ENCODE results near the gene PAF1.

The PAF1 gene

DNA sequence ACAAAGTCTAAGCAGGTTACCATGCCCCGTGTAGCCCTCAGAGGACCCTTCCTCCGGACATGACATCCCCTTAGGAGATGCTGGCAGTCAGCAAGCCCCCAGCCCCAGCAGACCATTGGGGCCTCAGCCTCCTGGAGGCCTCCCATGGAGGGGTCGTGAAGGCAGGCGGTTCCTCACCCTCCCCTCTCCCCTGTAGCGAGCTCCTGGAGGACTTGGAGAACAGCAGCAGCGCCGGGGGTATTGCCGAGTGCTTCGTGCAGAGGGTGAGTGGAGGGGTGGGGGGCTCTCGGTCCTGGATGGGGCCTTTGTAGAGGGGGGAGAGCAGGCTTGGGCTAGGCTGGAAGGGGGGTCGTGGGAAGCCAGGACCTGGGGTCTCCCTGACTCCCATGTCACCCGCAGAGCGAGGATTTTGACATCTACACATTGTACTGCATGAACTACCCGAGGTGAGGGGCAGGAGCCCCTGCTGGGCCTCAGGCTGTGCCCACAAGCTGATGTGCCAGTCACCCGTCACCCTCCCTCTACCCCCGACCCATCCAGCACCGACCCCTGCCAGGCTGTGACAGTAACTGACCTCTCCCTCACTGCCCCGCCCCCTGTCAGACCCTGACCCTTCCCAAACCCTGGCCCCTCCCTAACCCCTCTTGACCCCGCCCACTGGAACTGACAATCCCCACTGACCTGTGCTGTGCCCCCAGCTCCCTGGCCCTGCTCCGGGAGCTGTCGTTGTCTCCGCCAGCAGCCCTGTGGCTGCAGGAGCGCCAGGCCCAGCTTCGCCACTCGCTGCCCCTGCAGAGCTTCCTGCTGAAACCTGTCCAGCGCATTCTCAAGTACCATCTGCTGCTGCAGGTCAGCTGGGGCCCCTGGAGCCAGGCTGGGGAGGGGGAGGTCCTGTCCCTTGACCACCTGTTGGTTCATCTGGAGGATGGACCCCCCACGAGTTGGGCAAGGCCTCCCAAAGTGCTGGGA, 25.5 kb upstream of the PAF1 start:
- no peak for DNase-seq

DNA sequence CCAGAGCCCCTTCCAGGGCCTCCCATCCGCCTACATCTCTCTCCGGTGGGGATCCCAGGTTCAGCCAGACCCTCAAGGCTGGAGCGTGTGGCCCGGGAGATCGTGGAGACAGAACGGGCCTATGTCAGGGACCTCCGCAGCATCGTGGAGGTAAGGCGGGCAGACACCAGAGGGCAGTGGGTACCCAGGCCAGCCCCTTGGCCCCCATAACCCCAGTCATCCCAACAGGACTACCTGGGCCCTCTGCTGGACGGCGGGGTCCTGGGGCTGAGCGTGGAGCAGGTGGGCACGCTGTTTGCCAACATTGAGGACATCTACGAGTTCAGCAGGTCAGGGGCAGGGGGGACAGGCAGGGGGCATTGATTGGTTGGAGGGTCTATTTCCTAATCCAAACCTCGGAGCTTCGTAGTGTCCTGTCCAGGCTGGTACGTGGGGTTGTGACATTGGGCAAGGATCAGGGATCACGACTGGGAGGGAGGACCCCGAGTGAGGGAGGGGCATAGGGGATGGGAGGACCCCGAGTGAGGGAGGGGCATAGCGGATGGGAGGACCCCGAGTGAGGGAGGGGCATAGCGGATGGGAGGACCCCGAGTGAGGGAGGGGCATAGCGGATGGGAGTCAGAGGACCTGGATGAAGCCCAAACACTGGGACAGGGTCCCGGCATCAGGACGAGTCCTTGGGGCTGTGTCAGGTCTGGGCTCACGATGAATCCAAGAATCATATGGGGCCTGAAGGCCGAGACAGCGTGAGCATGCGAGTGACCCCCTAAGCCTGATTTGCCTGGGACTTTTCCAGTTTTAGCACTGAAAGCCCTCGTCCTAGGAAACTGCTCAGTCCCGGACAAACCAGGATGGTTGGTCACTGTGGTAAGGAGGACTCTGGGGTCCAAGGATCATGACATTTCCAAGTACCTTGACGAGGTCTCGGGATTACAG, 24.5 kb upstream of the PAF1 start:
- no peak for DNase-seq

DNA sequence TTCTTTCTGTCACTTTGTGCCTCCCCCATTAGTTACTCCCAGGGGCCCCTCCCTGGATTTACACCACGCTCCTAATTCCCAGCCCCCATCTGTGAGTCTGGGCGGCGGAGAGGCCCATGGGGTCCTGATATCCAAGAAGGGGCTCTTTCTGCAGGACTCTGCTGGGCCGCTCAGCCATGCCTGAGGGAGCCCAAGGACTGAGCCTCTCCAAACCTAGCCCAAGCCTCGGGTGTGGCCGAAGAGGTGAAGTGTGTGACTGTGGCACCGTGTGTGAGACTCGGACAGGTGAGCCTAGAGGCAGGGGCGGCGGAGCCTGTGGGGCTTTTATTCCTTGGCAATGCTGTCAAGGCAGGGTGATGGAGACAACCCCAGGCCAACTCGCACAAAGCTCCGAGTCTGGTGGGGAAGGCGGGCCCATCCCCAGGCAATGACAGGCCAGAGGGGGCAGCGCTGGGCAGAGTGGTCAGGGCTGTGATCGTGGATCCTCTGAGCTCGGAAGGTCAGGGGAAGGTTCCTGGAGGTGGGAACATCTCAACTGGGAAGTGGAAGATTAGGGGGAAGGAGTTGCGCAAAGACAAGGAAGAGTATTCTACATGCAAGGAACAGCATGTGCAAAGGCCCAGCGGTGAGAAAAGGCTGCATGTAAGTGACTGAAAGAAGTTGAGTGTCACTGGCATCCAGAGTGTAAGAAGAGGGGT, 23.2 kb upstream of the PAF1 start:
- no peak for DNase-seq

DNA sequence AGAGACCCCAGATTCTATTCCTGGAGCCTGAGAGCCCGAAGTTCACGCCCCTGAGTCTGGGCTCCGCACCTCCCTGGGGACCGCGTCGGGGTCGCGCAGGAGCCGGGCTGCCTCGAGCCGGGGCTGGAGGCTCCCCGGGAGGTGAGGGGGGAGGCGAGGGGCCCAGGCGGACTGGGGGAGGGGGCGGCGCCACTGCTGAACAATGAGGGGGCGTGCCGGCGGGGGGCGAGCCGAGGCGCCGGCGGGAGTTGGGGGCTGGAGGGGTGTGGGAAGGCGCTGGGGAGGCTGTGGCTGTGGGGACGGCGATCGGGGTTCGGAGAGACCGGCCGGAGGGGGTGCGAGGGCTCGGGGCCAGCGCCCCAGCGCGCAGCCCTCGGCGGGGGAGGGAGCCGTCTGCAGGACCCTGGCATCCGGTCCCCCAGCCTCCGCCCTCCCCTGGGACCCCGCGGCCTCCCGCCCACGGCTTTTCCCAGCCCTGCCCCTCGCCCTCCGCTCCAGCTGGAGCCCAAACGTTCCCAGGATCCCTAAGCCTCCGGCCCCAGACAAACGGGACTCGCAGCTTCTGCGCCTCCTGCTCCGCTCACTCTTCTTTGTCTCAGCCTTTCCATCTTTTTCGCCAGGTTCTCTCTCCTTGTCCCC, 22.5 kb upstream of the PAF1 start:
- no peak for DNase-seq

DNA sequence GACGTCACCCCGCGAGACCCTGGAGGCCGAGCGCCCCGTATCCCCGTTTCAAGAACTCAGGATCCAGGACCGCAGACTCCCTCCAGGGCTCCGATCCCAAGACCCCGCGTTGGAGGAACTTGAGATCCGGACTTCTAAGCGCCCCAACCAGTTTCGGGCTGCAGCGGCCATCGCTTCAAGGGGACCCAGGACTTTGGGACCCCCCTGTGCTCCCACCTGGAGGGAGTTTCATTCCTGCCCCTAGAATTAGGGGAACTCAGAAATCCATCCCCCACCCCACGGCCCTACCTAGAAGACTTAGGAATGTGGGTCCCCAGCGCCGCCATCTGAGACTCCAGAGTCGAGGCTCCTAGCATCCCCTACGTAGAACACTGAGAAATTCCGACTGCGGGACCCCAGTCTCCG, 22.0 kb upstream of the PAF1 start:
- DNase-seq = no peak

DNA sequence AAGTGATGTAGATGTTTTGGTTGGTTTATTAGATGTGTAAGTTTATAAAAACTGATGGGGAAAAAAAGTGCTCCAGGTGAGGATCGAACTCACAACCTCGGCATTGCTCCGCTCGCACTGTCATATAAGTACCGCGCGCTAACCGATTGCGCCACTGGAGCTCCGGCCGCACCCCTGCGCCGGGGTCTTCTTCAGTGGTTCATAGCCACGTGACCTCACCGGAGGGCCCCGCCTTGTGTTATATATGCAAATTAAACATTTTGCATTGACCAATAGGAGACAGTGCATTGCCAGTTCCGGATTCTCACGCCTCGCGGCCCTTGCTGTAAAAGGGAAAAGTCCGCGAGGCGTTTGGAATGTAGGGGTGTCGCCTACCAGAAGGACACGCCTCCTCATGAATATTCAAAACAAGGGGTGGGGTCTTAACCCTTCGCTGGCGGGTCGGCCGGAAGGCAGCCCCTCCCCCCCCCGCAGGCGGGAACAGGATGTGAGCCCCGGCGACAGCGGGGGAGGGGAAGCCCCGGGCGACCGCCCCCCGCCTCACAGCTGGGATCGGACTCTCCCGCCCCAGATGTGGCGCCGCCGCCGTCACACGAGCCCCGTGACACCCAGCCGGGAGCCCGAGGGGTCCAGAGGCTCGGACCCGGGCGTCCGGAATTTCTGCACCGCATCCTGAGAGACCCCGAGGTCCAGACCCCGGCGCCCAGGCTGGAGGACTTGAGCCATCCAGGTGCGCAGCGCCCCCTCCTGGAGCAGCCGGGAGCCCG, 21.4 kb upstream of the PAF1 start, which contains the start of gene PLEKHG2:
Gene PLEKHG2, plus strand, starts transcription at position 570 of the 767 bp plus-strand sequence. CDS start 1,418 bp downstream, outside the sequence.
- peak; percentile 97 to 98 for DNase-seq

DNA sequence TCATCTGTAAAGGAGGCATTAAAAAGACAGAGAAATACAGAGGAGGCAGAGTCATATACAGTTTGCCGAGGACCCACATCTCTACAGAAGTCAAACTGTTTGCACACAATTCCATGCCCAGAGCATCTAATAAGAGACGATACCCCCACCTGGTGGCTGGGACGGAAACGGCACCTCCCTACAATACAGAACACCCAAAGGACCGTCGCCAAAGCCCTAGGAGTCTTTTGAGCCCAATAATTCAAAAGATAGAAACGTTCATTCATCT, 20.9 kb upstream of the PAF1 start:
- DNase-seq = peak; percentile 93

DNA sequence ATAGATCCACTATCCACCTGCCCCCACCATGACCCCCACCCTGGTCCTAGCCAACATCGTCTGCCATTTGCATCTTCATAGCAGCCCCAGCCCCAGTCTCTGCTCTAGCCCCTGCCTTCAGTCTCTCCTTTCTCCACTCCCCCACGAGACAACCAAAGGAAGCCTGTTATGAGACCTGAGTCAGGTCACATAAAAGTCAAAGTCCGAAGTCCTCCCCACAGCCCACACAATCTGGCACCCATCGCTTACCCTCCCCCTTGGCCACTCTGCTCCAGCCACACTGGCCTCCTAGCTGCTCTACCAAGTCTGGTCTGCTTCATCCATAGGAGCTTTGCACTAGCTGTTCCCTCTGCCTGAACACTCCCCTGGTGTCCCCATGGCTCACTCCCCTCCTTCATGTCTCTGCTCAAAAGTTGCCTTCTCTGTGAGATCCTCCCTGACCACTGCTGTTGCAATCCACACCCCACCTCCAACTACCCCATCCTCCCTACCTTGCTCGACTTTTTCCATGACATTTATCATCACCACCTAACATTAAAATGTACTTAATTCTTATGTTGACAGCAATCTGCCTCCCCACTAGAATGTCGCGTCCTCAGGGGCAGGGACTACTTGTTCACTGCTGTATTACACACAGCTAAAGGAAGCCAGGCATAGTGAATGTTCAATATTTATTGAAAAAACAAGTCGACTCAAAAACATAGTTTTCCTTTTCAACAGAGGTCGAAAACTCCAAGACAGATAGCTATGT, 20.4 kb upstream of the PAF1 start:
- DNase-seq = no peak

DNA sequence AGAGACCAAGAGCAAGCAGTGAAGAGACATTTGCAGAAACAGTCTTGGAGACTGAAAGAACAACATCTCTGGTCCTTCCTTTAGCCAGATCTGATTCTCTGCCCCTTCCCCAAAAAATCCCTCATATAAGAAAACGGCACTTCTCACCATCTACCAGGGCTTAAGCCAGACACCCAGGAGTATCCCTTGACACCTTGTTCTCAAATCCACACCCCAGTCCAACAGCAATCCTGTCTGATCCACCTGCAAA, 19.9 kb upstream of the PAF1 start:
- DNase-seq = no peak

DNA sequence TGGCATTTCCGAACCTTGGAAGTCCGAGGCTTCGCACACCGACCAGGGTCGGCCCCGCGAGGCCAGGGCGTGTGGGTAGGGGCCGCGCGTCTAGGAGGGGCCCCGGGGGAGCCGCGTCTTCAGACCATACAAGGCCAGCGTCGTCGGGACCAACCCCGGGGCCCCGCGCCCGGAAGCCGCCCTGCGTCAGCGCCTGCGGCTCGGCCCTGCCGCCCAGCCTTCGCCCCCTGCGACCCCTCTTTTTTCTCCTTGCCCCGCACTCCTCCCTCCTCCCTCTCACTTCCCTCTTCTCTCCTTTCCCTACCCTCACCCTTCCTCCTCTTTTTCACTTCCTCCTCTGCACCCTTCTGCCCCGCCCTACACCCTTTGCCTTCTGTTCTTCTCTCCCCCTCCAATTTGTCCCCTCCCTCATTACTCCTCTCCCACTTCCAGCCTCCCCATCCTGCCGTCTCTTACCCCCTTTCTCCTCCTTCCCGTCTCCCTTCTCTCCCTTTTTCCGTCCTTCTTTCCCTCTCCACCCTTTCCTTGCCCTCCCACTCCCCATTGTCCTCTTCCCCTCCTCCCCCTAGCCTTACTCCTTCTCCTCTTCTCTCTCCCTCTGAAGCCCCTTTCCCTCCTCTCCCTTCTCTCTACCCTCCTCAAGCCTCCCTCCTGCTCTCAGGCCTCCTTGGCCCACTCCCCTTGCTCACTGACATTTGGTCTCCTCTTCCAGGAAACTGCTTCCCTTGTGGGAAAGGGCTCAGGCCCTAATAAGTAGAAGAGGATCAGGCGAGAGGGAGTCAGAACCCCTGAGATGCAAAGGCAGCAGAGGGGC, 19.3 kb upstream of the PAF1 start:
- DNase-seq = peak in 1 of 2 donors; percentile 35

DNA sequence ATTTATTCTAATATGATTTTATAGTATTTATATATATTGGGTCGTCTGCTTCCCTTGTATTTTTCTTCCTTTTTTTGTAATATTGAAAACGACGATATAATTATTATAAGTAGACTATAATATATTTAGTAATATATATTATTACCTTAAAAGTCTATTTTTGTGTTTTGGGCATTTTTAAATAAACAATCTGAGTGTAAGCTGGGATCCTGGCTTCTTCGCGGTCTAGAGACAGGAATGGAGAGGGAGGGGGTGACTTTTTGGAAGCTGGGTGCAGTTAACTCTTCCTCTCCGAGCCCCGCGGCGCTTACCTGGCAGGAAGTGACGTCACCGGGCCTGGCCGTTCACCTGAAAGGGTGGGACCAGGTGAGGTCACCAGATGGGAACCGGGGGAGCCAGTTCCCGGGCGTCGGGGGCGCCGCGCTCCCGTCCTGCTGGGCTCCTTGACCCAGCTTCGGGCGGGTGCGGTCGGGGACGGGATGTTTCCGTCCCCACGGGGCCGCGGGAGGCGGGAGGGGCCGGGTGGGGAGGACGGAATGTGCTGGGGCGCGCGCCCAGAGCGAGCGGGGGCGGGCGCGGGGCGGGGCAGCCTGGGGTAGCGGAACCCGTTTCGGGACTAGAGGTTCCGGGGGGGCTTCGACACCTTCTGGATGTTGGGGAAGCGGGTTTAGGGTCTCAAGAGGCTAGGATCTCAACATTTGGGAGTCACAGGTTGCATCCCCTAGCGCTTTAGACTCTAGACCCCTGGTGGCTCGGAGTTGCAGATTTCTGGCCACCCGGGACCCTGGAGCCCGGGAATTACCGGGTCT, 18.5 kb upstream of the PAF1 start:
- peak; percentile 24 to 91 for DNase-seq

DNA sequence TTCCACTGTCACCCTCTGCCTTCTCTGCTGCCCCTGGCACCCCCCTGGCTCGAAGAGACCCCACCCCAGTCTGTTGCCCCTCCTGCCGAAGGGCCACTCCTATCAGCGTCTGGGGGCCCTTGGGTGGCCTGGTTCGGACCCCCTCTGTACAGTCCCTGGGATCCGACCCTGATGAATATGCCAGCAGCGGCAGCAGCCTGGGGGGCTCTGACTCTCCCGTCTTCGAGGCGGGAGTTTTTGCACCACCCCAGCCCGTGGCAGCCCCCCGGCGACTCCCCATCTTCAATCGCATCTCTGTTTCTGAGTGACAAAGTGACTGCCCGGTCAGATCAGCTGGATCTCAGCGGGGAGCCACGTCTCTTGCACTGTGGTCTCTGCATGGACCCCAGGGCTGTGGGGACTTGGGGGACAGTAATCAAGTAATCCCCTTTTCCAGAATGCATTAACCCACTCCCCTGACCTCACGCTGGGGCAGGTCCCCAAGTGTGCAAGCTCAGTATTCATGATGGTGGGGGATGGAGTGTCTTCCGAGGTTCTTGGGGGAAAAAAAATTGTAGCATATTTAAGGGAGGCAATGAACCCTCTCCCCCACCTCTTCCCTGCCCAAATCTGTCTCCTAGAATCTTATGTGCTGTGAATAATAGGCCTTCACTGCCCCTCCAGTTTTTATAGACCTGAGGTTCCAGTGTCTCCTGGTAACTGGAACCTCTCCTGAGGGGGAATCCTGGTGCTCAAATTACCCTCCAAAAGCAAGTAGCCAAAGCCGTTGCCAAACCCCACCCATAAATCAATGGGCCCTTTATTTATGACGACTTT, 17.7 kb upstream of the PAF1 start:
- no peak for DNase-seq

DNA sequence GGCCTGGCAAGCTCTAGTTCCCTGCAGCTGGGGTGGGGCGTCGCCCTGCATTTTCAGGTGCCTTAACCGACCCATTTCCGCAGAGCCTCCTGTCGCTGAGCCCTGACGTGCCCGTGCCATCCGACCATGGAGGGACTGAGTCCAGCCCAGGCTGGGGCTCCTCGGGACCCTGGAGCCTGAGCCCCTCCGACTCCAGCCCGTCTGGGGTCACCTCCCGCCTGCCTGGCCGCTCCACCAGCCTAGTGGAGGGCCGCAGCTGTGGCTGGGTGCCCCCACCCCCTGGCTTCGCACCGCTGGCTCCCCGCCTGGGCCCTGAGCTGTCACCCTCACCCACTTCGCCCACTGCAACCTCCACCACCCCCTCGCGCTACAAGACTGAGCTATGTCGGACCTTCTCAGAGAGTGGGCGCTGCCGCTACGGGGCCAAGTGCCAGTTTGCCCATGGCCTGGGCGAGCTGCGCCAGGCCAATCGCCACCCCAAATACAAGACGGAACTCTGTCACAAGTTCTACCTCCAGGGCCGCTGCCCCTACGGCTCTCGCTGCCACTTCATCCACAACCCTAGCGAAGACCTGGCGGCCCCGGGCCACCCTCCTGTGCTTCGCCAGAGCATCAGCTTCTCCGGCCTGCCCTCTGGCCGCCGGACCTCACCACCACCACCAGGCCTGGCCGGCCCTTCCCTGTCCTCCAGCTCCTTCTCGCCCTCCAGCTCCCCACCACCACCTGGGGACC, 16.9 kb upstream of the PAF1 start:
- DNase-seq = no peak

DNA sequence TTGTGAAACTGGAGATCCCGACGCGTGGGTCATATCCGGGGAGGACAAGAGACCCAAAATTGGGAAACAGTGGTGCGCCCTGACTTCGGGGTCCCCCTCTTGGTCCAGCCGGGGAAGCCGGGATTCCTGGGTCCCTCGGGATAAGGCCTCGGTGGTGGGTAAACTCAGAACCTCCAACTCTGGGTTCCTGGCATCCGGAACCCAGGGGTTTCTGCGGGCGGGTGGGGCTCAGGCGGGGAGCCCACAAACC, 16.4 kb upstream of the PAF1 start:
- DNase-seq = no peak

DNA sequence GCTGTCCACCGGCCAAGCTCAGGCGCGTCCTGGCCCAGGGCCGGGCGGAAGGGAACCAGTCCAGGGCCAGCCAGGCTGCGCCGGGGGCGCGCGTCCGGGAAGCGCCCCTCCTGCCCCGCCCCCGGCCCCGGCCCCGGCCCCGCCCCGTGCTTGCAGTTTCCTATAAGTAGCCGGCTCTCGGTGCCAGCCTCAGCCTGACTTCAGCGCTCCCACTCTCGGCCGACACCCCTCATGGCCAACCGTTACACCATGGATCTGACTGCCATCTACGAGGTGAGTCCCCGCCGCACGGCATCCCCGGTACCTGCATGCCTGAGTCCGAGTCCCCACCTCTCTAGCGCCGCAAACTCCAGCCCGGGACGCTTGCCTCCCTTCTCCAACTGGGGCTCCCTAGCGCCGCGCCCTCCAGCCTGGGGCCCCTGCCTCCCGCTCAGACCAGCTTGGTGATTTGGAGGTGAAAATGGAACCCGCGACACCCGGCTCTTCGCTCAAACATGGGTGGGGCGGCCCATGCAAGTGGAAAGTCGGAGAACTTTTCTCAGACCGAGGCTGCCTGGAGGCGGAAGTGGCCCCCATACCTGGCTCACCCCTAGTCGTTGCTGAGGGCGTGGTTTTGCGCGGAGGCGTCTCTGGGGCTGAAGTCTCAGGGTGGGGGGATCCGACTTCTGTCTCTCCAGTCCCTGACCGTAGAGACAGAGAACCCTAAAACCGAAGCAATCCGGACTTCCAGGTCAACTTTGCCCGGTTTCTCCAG, 15.9 kb upstream of the PAF1 start, which contains the start of gene ZFP36:
Gene ZFP36, plus strand, starts transcription at position 192 of the 754 bp plus-strand sequence. Its CDS starts 58 bp downstream, at position 250.
- peak; percentile 79 to 93 for DNase-seq

DNA sequence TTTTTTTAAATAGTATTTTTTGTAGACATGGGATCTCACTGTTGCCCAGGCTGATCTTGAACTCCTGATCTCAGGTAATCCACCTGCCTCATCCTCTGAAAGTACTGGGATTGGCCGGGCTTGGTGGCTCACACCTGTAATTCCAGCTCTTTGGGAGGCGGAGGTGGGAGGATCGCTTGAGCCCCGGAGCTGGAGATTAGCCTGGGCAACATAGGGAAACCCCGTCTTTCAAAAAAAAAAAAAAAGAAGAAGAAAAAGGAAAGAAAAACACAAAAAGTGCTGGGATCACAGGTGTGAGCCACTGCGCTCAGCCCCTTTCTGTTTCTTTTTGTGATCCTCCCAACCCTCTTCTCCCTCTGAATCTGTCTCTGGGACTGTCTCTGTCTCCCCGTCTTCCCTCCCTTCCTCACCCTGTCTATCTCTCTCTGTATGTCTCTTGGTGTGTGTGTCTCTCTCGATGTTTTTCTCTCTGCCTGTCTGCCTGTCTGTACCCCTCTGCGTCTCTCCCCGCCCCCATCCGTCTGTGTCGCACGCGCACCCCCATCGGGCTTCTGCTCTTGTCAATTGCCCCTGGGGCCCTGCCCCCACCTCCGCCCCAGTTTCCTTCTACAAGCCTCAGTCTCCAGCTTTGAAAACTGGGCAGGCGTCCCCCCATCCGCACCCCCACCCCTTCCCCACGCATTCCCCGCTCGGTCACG, 15.2 kb upstream of the PAF1 start:
- DNase-seq = peak in 1 of 2 donors; percentile 89

Measured in bone marrow (tissue), 2 donors.